ENCODE results near the gene SRSF7.

DNA sequence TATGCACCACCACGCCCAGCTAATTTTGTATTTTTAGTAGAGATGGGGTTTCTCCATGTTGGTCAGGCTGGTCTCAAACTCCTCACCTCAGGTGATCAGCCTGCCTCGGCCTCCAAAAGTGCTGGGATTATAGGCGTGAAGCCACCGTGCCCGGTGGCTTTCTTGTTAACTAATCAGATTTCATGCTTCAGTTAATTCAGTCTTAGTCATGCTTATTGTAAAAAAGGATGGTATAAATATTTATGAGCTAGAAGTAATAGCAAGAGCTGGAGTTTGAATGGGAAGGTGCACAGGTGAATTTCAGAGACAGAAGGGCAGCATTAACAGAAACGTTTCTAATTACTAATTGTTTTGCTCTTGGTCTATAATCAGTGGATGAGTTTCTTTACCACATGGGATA is 37.1 kb upstream of the SRSF7 start:
- TF ChIP-seq, protein P1, sequence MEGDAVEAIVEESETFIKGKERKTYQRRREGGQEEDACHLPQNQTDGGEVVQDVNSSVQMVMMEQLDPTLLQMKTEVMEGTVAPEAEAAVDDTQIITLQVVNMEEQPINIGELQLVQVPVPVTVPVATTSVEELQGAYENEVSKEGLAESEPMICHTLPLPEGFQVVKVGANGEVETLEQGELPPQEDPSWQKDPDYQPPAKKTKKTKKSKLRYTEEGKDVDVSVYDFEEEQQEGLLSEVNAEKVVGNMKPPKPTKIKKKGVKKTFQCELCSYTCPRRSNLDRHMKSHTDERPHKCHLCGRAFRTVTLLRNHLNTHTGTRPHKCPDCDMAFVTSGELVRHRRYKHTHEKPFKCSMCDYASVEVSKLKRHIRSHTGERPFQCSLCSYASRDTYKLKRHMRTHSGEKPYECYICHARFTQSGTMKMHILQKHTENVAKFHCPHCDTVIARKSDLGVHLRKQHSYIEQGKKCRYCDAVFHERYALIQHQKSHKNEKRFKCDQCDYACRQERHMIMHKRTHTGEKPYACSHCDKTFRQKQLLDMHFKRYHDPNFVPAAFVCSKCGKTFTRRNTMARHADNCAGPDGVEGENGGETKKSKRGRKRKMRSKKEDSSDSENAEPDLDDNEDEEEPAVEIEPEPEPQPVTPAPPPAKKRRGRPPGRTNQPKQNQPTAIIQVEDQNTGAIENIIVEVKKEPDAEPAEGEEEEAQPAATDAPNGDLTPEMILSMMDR (tag by site-specific recombination; IDR thresholded peaks at IDR 0.05) = no peak
- TF ChIP-seq, protein P2, sequence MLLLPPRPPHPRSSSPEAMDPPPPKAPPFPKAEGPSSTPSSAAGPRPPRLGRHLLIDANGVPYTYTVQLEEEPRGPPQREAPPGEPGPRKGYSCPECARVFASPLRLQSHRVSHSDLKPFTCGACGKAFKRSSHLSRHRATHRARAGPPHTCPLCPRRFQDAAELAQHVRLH (tag by site-specific recombination; IDR thresholded peaks at IDR 0.05) = no peak
- TF ChIP-seq ZBTB20 (tag by site-specific recombination; IDR thresholded peaks at IDR 0.05) = no peak
- TF ChIP-seq ZNF544 (tag by site-specific recombination; IDR thresholded peaks at IDR 0.05) = no peak
- no peak for TF ChIP-seq ZNF626 (tag by site-specific recombination; IDR thresholded peaks at IDR 0.05)
- TF ChIP-seq, protein P3, sequence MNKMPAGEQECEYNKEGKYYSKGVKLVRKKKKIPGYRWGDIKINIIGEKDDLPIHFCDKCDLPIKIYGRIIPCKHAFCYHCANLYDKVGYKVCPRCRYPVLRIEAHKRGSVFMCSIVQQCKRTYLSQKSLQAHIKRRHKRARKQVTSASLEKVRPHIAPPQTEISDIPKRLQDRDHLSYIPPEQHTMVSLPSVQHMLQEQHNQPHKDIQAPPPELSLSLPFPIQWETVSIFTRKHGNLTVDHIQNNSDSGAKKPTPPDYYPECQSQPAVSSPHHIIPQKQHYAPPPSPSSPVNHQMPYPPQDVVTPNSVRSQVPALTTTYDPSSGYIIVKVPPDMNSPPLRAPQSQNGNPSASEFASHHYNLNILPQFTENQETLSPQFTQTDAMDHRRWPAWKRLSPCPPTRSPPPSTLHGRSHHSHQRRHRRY (tag by site-specific recombination; IDR thresholded peaks at IDR 0.05) = no peak
- TF ChIP-seq ZBTB21 (tag by site-specific recombination; IDR thresholded peaks at IDR 0.05) = no peak
- TF ChIP-seq ZNF549 (tag by site-specific recombination; IDR thresholded peaks at IDR 0.05) = no peak
- no peak for TF ChIP-seq ZNF521 (tag by site-specific recombination; IDR thresholded peaks at IDR 0.05)
- no peak for TF ChIP-seq KLF16 (tag by site-specific recombination; IDR thresholded peaks at IDR 0.05)
- TF ChIP-seq TRIM28 (IDR thresholded peaks at IDR 0.05; ENCODE audit: borderline replicate concordance, low read length) = no peak

All from HEK293 (cell line).